ENCODE results near the gene PRKAR1A.
"Not testable (repeated sequence)": the region's sequence is repeated elsewhere in the genome, so short reads cannot be mapped to it uniquely, and the experiment has no call there.

The PRKAR1A gene

GRCh38 chr17:68579194-68579927, 67.1 kb downstream of the PRKAR1A start:
- no peak for DNase-seq (ENCODE audit: low spot score)

- DNase-seq (ENCODE audit: low spot score) = no peak
These were observed 68.1 kb downstream of the PRKAR1A start for GRCh38 chr17:68580236-68580770.

GRCh38 chr17:68581863-68582645, 69.8 kb downstream of the PRKAR1A start:
- no peak for DNase-seq (ENCODE audit: low spot score)

GRCh38 chr17:68582867-68583266, 70.6 kb downstream of the PRKAR1A start:
- not testable (repeated sequence) for DNase-seq (ENCODE audit: low spot score)

- no peak for DNase-seq (ENCODE audit: low spot score)
These were observed 72.5 kb downstream of the PRKAR1A start for GRCh38 chr17:68584581-68585303.

- no peak for DNase-seq (ENCODE audit: low spot score)
These were observed 73.4 kb downstream of the PRKAR1A start for GRCh38 chr17:68585643-68586042.

- DNase-seq (ENCODE audit: low spot score) = no peak
These were observed 74.8 kb downstream of the PRKAR1A start for GRCh38 chr17:68587026-68587425.

- peak; percentile 64 for DNase-seq (ENCODE audit: low spot score)
These were observed 75.6 kb downstream of the PRKAR1A start for GRCh38 chr17:68587847-68588246.

GRCh38 chr17:68588362-68588761, 76.1 kb downstream of the PRKAR1A start:
- DNase-seq (ENCODE audit: low spot score) = no peak

- no peak for DNase-seq (ENCODE audit: low spot score)
These were observed 76.9 kb downstream of the PRKAR1A start for GRCh38 chr17:68589086-68589485.

GRCh38 chr17:68591583-68591982, 79.4 kb downstream of the PRKAR1A start:
- DNase-seq (ENCODE audit: low spot score) = no peak

GRCh38 chr17:68592009-68592408, 79.8 kb downstream of the PRKAR1A start:
- no peak for DNase-seq (ENCODE audit: low spot score)

GRCh38 chr17:68592682-68593641, 80.7 kb downstream of the PRKAR1A start:
- DNase-seq (ENCODE audit: low spot score) = no peak

- DNase-seq (ENCODE audit: low spot score) = no peak
These were observed 82.3 kb downstream of the PRKAR1A start for GRCh38 chr17:68594552-68594951.

- no peak for DNase-seq (ENCODE audit: low spot score)
These were observed 83.3 kb downstream of the PRKAR1A start for GRCh38 chr17:68595496-68595895.

- DNase-seq (ENCODE audit: low spot score) = no peak
These were observed 83.8 kb downstream of the PRKAR1A start for GRCh38 chr17:68595986-68596385.

- no peak for DNase-seq (ENCODE audit: low spot score)
These were observed 84.2 kb downstream of the PRKAR1A start for GRCh38 chr17:68596411-68596945.

GRCh38 chr17:68598074-68598473, 85.8 kb downstream of the PRKAR1A start:
- no peak for DNase-seq (ENCODE audit: low spot score)

- no peak for DNase-seq (ENCODE audit: low spot score)
These were observed 86.3 kb downstream of the PRKAR1A start for GRCh38 chr17:68598545-68598961.

GRCh38 chr17:68599091-68599490, 86.9 kb downstream of the PRKAR1A start:
- no peak for DNase-seq (ENCODE audit: low spot score)

- no peak for DNase-seq (ENCODE audit: low spot score)
These were observed 87.4 kb downstream of the PRKAR1A start for GRCh38 chr17:68599552-68600066.

All from globus pallidus (tissue), 1 donor.